Kidney capillary endothelial cell (primary cell): Measurements from ENCODE around the gene NOS2.

Experiments
- DNase-seq: peaks from one replicate; pipeline ENCODE4 v3.0.0-alpha.2; 2018; ENCODE audit warnings: low spot score

Gene NOS2

DNA sequence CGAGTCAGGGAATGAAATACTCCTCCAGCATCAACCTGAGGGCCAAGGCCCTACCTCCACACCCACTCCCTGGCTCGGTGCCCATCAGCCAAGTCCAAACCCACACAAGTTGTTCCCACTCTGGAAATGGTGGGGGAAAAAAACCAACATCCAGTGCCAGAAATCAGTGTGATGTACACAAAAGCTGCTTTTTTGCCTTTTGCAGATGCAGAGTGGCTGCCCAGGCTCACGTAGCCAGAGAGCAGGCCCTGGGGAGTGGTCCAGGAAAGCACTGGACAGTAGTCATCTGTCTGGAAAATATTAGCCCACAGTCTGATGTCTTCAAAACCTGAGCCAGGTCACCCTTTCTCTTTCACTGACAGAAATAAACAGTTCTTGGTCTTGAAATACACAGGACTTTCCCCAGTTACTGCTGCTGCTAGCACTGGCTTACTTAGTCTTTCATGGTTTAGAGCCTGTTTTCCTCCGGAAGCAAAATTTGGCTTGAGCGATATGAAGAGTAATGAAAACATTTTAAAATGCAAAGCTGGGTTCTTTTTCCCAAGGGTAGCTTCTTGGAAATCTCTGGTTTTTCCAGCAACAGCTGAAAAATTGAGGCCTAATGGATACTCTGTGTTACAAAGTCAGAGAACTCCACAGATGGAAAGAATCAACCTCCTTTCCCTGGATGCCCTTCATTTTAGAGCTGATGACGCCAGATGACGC lies 18.2 kb upstream of the NOS2 start:
- no peak for DNase-seq

DNA sequence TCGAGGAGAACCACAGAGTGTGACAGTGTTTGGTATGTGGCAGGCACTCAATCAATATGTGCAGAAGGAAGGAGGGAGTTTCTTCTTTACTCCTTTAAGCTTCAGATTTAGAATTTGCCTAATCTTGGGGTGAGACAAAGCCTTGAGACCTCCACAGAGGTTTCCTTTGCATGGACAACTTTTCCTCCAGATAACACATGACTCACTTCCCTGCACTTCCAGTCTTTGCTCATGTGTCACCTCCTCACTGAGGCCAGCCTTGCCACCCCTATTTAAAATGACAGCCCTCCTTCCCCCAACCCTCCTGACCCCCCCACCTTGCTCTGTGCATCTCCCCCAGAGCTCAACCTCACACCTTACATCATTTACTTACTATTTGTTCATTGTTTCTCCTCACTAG lies 17.4 kb upstream of the NOS2 start:
- peak; percentile 75 for DNase-seq

DNA sequence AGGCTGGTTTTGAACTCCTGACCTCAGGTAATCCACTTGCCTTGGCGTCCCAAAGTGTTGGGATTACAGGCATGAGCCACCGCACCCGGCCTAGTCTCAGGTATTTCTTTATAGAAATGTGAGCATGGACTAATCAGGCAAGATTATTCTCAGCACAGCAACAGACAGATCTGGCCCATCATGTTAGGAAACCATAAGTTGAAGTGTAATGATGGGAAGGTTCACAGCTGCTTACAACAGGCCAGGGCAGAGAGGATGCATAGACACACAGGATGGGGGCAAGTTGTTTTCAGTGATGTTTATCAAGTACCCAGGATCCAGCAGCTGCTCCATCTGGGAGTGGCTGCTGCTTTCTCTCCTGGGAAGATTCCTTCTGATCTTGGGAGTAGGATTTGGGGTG lies 16.6 kb upstream of the NOS2 start:
- DNase-seq: no peak

DNA sequence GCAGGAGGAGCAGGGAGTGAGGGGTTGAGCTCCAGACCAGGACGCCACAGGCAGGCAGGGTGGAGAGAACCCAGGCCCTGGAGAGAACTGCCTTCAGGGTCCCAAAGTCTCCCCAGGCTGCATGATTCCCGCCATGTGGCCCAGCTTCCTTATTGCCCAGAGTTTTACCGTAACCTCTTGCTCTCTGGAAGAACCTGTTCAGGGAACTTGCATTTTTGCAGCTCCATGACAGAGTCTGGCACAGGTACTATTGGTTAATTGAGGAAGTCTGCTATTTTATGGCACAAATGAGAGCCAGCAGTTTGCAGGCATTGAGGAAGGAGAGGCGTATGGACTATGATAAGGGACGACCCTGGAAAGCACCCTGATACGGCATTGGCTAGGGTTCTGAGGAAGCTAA lies 11.6 kb upstream of the NOS2 start:
- no peak for DNase-seq

DNA sequence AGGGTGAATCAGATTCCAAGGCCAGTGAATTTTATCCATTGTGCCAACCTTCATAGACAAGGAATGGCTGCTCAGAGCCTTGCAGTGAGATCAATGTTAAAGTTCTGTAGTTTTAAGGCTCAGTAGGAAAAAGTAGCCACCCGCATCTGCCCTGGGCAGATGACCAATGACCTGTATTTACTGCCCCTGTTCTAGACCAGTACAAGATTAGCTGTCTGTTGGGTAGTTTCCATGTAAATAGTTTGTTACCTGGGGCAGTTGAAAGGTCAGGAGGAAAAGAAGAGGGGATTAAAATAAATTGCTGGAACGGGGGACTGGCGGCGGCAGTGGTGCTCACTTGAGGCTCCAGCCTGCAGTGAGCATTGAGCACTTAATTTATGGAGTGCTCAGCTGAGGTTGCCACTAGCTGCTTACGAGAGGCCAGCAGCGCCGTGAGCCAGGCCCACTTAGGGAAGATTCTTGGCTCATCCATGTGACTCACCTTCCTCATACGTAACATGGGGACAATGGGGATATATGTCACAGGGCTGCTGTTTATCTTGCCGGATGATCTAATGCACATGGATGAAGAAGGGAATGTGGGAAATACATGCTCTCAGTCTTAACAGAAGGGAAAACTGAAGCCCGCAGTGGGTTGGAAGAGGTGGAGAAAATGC lies 10.7 kb upstream of the NOS2 start:
- peak; percentile 77 for DNase-seq

DNA sequence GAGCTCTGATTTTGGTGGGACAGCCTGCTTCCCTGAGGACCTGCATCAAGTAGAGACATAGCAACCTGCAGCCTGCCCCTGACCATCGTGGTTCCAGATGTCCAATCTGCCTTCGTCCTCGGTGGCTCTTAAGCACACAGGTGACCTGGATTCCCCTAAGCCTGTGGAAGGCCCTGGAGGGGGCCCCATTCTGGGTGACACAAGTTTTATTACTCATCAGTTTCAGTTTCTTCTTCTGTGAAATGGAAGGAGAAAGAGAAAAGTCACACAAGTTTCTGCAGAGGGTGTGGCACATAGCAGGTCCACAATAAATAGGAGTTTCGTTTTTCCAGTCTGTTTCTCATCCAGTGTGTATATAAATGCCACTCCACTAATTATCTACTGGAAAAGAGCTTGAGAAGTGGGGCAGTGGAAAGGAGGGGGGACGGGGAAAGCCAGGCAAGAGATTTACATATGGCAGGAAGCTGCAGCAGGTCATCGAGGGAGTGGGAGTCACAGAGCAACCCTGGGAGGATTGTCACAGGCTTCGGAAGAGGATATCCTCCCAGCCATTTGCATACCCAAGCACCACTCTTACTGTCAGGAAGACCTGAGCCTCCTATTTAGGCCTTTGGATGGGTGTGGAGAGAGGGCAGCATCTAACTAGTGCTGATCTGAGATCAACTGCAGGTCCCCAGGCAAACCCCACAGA lies 10.0 kb upstream of the NOS2 start:
- no peak for DNase-seq

DNA sequence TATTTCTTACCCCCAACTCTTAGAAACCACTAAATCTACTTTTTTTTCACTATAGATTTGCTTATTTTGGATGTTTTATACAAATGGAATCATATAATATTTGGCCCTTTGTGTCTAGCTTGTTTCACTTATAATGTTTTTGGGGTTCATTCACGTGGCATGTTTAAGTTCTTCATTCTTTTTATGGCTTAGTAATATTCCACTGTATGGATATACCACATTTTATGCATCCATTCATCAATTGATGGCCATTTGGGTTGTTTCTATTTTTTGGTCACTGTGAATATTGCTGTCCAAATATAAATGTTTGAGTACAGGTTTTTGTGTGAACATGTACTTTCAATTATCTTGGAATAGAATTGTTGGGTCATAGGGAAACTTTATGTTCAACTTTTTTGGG lies 9.2 kb upstream of the NOS2 start:
- DNase-seq: no peak

DNA sequence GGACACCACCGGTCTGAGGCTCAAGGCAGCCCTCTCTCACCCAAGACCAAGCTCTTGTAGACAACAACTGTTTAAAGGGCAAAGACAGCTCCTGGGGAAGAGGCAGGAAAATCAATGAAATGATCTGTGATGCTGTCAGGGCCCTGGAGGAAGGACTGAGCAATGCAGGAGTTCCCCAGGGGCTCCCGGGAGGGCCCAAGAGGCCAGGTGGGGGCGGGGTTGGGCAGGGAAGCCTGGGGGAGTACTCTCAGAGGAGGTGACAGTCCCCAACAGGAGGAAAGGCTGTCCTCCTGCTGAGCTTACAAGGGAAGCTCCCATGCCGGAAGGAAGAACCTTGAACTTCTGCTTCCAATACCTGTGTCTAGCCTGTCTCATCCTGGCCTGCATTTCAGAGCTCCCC lies 8.3 kb upstream of the NOS2 start:
- no peak for DNase-seq

DNA sequence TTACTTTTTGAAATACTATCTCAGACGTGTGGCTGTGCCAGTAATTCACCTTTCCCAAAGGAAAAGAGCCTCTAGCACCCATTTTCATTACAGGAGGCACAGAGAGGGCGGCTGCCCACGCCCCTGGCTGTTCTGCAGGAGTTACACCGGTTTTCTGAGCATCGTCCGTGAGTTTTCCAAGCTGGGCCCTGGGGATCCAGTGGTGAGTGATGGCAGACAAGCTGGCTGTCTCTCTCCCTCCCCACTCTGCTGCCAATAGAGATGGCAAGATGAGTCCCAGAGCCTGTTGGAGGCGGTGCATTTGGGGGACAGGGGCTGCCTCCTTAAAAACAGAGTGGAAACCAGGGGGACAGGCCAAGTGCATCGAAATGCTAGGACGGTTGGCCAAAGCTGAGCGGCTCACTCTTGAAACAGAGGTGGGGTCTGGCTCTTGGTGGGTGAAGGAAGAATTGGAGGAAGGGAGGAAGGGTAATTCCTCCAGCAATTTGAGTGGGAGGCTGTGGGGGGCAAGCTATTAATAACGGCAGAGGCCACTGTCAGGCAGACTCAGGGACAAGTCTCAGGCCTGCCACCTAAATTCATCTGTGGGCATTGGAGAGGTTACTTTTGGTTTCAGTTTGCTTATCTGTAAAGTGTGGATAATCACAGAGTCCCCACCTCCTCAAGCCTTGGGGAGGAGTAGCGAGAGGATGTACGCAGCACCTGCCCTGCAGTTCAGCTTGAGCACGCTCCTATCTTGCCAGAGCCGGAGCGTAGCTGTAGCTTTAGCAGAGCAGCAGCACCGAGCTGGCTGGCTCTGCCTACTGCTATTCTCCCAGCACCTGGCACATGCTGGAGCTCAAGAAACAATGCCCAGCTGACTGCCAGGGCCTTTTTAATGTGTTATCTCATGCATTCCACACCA lies 7.5 kb upstream of the NOS2 start:
- DNase-seq: no peak

DNA sequence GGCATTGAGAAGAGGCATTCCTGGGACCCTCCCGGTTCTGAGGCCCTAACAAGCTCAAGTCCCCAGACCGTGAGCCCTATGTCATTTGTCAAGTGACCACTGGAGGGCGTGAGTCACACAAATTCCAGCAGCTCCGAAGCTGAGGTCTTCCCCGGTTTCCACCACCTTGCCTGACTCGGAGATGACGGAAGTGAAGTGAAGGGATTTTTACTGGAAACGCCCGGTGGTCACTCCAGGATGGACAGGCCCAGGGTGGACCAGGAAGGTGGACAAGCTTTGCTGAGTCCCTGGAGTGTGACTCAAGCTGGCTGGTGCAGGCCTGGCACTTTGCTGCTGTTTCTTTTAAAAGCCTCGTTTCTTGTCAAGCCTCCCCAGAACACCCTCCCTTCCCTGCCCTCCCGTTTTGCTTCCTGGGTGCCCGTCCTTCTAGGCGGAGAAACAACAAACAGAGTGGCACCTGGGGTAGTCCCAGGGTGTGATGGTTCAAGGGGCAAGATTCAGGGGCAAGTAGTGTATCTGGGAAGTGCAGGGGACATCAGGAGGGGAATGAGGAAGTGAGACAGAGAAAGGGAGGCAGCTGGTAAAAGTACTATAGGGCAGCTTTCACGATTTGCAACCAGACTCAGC lies 5.3 kb upstream of the NOS2 start:
- DNase-seq: peak; percentile 83

DNA sequence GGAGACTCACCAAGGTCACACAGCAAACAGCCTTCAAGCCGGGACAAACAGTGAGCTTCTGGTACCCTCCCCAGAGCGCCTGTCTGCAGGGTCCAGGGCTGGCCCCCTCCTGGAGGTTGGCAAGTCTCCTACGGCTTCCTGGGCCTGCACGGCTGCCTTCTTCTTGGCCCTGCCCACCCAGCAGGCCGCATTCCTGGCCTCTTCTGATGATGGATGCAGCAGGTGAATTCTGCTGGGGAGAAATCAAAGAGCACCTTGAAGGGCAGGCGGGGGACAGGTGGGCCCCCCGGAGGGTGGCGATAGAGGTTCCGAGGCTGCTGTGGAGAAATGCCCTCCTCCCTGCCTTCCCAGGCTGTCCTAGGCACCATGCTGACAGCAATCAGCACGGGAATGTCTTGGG lies 3.8 kb upstream of the NOS2 start:
- DNase-seq: no peak

DNA sequence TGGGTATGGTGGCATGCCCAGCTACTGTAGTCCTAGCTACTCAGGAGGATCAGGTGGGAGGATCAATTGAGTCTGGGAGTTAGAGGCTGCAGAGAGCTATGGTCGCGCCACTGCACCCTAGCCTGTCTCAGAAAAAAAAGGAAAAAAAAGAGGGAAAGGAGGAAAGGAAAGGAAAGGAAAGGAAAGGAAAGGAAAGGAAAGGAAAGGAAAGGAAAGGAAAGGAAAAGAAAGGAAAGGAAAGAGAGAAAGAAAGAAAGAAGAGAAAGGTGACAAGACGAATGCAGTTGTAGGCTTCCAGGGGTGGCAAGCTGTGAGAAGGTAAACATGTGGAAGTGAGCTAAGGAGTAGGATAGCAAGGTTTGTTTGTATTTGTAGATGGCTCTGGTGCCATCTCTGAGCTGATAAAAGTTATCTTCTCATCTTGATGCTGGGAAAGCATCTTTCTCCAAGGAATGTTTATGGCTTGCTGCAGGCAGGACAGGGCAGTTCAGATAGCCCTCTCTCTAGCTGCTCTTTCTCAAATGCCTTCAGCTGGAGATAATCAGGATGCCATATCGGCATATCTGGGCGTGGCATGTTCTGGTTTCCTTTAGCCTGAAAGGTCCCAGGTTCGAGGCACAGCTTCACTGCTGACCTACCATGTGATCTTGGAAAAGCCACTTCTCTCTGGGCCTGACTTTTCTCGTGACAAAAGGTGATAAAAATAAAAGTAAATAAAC lies 2.8 kb upstream of the NOS2 start:
- DNase-seq: no peak

DNA sequence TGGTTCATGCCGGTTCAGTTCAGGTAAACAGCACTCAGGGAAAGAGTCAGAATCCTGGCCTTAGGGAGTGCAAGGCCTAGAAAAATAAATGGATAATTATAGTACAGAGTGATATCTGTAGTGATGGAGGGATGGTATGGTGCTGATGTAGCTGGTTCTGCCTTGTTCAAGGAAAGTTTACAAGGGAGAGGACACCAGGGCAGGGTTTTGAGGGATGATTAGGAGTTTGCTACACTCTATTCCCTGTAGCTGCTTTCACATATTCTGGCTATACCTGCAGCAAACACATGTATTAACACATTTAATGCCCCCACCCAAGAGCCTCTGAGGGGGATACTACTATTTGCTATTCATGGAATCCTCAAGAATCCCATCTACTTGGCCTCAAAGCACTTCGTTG lies 1.7 kb upstream of the NOS2 start:
- DNase-seq: no peak

DNA sequence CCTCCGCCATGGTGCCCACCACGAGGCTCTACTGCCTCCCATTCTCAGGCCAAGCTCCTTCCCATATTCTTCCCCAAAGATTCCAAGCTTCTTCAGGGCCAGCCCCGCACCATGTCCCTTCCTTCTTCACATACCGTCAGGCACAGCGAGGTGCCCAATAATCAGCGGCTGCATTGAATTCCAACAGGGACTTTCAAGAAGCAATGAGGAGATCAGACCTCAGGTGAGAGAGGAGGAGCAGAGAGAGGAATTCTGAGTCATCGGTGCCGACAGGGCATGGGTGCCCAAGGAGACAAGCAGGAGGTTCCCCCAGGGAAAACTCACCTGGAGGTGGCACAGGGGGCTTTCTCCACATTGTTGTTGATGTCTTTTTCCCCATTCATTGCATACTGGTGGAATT lies 2.0 kb downstream of the NOS2 start:
- no peak for DNase-seq

DNA sequence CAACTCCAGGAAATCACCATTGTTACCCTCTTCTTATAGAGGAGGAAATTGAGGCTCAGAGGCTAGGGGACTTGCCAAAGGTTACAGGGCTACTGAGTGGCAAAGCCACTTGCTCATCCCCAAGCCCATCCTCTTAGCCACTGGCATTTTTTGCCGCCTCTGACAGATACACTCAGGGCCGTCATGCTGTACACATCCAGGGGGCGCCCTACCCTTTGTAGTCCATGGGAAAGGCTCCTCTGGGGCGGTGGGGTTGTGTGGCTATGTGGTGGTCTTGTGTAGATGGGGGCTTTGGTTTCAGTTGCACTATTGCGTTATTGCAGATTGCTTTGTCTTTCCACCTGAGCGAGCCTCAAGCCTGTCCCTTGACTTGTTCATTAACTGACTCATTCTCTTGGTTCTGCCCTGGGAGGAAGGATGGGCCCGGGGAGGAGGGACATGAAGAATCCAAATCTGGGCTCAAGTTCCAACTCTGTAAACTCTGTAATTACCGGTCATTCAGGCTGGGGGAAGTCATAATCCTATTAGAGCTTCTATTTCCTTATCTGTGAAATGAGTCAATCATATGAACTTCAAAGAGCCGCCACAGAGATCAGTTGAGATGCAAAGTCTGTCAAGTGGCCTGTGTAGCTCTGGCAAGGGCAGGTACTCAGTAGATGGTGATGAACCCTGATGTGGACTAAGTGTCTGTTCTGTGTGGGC lies 2.8 kb downstream of the NOS2 start:
- no peak for DNase-seq

DNA sequence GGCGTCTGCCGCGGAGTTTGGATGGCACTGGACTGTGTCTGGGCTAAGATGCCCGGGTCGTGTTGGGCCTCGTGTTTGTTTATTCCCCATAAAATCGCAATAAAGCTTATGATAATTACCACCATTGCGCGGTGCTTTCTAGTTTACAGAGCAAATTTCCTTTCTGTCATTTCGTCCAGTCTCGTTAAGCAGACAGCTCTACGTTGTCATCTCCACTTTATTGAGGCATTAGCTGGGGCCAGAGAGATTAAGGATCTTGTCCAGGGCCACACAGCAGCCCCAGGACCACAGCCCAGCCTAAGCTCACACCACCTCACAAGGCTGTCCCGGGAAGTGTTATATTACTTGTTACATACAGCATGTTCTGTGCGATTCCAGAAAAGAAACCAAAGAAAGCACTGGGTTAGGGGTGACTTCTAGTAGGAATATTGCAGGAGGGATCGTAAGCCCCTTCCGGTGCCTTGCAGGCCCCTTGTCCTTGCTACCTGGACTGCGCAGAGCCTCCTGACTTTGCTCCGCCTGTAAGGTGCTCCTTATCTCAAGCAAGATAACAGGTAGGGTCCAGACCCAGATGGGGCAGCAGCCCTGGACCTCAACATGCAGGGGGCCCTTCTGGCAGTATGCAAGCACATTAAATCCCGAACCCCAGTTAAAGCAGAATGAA lies 6.3 kb downstream of the NOS2 start:
- DNase-seq: no peak

DNA sequence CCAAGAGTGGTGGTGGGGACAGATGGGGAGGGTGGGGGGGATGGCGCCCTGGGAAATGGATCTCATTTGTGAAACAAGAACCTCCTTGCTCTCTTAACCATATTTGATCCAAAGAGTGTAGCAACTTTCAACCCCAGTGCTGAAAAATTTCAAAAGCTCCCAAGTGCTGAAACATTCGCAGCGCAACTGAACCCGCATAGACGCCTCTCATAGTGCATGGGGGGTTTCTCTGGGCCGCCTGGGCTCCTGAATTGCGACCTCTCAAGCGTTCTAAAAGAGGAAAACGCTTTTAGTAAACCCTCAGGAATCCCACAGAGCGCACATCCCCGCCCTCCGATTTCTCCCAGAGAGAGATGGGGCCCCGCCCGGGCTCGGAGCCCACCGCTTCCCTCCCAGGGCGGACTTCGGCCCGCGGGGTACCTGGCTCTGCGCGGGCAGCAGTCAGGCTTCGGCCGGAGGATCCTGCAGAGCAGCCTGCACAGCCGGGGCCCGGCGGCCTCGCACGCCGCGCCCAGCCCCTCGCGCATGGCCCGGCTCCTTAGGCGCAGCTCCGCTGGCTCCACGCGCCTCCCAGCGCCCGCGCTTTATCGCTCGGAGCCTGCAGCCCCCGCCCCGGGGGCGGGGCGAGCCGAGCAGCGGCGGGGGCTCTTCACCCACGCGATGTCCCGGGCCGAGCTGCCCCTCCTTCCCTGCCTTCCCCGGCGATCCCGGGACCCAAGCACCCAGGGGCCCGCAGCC lies 7.0 kb downstream of the NOS2 start:
- DNase-seq: no peak

DNA sequence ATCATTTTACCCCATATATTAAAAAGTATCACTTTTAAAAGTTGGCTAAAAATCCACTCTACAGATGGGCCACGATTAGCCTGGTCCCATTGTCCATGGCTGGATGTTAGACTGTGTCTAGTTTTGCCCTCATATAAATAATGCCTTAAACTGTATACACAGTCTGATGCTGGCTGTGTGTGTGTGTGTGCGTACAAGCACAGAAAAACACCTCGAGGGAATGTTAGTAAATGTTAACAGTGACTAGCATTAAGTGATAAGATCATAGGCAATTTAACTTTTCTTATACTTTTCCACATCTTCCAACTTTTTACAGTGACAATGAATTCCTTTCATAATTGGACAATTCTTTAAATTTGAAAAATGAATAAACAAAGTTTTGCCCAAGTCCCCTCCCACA lies 8.2 kb downstream of the NOS2 start:
- DNase-seq: no peak

DNA sequence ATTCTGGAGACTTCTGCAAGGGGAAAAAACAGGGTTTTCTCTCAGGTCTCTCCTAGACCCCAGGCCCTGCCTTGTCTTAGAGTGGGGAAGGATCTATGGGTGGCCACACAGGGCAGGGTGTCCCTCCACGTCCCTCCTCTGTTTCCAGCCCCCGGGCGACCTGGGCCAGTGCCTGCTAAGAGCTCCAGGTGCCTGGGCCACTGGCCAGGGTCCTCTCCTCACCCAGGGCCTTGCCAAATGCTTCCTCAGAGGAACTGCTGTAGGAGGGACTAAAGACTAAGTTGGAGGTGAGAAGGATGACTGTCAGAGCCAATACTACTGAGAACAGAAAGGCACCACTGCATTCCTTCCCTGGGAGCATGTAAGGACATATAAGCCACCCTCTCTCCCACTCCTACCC lies 11.4 kb downstream of the NOS2 start:
- no peak for DNase-seq
